A673 (cell line): ENCODE measurements around the gene PLXNA1.

Experiments
- CTCF ChIP-seq: fragments of 300-800, 200-600 bp; sonication (generic); conservative IDR thresholded peaks from 2 replicates; pipeline ENCODE4 v1.5.1; 2017; ENCODE audit warnings: low read depth, mild to moderate bottlenecking, antibody characterized with exemption, low read length, moderate library complexity, mixed read lengths
- EZH2 ChIP-seq: fragments of 200-600 bp; sonication (generic); IDR thresholded peaks from 2 replicates; pipeline ENCODE4 v1.6.1; 2017; ENCODE audit warnings: borderline replicate concordance, low read depth, mild to moderate bottlenecking, mixed read lengths, antibody characterized with exemption, low read length; ENCODE audit not compliant: poor library complexity, severe bottlenecking

GRCh38 chr3:126952983-126953660, 29.8 kb upstream of the PLXNA1 start:
- no peak for TF ChIP-seq CTCF
- TF ChIP-seq EZH2 = no peak
